ENCODE measurements around the gene DNAJC7.

DNA sequence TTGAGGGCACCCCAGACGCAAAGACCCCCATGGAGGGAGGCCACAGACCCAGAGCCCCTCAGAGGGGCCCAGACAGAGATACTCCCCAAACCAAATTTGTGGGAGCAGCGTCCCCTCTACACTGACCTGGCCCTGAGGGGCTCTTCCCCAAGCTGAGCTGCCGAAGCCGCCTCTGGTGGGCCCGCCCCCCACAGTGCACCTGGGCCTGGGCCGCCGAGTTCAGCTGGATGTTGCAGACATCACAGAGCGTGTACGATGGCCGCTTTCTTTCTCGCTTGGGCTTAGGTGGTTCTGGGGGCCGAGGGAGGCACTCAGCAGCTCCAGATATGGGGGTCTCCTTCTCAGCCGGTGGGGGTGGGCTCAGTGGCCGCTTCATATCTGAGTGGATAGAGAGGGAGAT, 45.4 kb upstream of the DNAJC7 start:
- TF ChIP-seq, protein P1, sequence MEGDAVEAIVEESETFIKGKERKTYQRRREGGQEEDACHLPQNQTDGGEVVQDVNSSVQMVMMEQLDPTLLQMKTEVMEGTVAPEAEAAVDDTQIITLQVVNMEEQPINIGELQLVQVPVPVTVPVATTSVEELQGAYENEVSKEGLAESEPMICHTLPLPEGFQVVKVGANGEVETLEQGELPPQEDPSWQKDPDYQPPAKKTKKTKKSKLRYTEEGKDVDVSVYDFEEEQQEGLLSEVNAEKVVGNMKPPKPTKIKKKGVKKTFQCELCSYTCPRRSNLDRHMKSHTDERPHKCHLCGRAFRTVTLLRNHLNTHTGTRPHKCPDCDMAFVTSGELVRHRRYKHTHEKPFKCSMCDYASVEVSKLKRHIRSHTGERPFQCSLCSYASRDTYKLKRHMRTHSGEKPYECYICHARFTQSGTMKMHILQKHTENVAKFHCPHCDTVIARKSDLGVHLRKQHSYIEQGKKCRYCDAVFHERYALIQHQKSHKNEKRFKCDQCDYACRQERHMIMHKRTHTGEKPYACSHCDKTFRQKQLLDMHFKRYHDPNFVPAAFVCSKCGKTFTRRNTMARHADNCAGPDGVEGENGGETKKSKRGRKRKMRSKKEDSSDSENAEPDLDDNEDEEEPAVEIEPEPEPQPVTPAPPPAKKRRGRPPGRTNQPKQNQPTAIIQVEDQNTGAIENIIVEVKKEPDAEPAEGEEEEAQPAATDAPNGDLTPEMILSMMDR (IDR thresholded peaks at IDR 0.05): no peak
- no peak for TF ChIP-seq POLR2A (IDR thresholded peaks at IDR 0.05)
- TF ChIP-seq POLR2AphosphoS5 (IDR thresholded peaks at IDR 0.05): no peak
